Mucosa of descending colon (tissue), 3 donors: ENCODE measurements around the gene ITGA5. TPM values are rescaled to one million over a fixed set of nuclear protein-coding genes. Genes with fewer than 3 reads are reported as not detected.
A peak's percentile ranks its signal among the peaks of the same experiment; 100 is the strongest.

ENCODE experiments used
- ATAC-seq: fragments of 200-7000 bp; cut with Tn5 transposase; one replicate; pipeline ENCODE4 v1.9.1; 2020; ENCODE audit warnings: mild to moderate bottlenecking, moderate library complexity
- DNase-seq, 3 donors: peaks; one replicate each; pipeline ENCODE4 v3.0.0-alpha.2; 2020
- H3K36me3 ChIP-seq: fragments of 200-600 bp; one replicate; pipeline ENCODE4 v1.8.0; 2021; ENCODE audit warnings: low read depth, mild to moderate bottlenecking
- H3K4me1 ChIP-seq: fragments of 200-600 bp; one replicate; pipeline ENCODE4 v1.8.0; 2021; ENCODE audit warnings: low read depth, mild to moderate bottlenecking
- H3K4me3 ChIP-seq: fragments of 200-600 bp; one replicate; pipeline ENCODE4 v1.8.0; 2021; ENCODE audit warnings: mild to moderate bottlenecking
- H3K9me3 ChIP-seq: fragments of 200-600 bp; one replicate; pipeline ENCODE4 v1.8.0; 2021; ENCODE audit warnings: mild to moderate bottlenecking
- intact Hi-C, 2 donors: fragments of 100-400 bp; cut with DNase I in 1 of 2; cut with micrococcal nuclease in 1 of 2; formaldehyde crosslinking; loops; one replicate each; pipeline versions ENCODE4 v1.11.0 to v1.11.1; 2022; cut with DNase I, micrococcal nuclease
- total RNA-seq, 3 donors: library from RNA; stranded (reverse); fragmentation: NEBNext Ultra II Directional in 2 of 3; extraction: Animal tissue kit (Norgen Biotek cat#: 25700) in 2 of 3; gene quantifications; one replicate each; pipeline versions ENCODE4 v1.2.1 to v1.2.4, GENCODE V29; 2021 to 2023
- TF ChIP-seq, protein P1 (sequence below): fragments of 200-600 bp; IDR thresholded peaks from one replicate; pipeline ENCODE4 v1.8.0; 2022; ENCODE audit warnings: antibody characterized with exemption, mild to moderate bottlenecking
- donor health status: DM: no; HTN: no; CAD: no; lungs with moderate emphysema.
- donor health status: DM: no; HTN: no; CAD: no.
- donor health status: DM: no; HTN: yes; CAD: no.

The ITGA5 gene
- total RNA-seq, 3 donors from 2014 or later: 8.0 to 201 (median 61.8) TPM

DNA sequence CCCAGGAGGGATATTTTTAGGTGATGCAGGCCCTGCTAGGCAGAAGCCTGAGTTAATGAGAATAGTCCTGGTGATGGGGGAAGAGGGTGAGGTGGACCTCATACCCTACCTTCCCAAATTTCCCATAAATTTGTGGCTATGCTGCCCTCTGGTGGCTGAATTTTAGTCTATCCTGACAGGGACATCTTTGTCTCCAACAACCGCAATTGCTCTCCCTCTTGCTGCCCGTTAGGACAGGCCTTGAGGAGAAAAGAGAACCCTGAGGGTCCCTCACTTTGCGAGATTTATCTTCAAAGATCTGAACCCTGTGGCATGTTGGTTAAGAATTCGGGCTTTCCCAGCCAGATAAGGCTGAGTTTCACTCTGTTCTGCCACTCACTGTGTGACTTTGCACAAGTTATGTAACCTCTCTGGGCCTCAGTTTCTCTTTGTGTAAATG is 24.8 kb downstream of the ITGA5 start:
- H3K4me3 ChIP-seq: no peak overlapping the region
- no peaks in the 10 kb centered on the region for H3K9me3 ChIP-seq
- no peaks in the 10 kb centered on the region for H3K36me3 ChIP-seq
- H3K4me1 ChIP-seq: peaks cover 6% of the 10 kb centered on the region
- intact Hi-C loops: no loop called here
- TF ChIP-seq, protein P1, sequence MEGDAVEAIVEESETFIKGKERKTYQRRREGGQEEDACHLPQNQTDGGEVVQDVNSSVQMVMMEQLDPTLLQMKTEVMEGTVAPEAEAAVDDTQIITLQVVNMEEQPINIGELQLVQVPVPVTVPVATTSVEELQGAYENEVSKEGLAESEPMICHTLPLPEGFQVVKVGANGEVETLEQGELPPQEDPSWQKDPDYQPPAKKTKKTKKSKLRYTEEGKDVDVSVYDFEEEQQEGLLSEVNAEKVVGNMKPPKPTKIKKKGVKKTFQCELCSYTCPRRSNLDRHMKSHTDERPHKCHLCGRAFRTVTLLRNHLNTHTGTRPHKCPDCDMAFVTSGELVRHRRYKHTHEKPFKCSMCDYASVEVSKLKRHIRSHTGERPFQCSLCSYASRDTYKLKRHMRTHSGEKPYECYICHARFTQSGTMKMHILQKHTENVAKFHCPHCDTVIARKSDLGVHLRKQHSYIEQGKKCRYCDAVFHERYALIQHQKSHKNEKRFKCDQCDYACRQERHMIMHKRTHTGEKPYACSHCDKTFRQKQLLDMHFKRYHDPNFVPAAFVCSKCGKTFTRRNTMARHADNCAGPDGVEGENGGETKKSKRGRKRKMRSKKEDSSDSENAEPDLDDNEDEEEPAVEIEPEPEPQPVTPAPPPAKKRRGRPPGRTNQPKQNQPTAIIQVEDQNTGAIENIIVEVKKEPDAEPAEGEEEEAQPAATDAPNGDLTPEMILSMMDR: no peak
- DNase-seq: peak in 1 of 3 donors; percentile 82
- peak; percentile 23 for ATAC-seq

DNA sequence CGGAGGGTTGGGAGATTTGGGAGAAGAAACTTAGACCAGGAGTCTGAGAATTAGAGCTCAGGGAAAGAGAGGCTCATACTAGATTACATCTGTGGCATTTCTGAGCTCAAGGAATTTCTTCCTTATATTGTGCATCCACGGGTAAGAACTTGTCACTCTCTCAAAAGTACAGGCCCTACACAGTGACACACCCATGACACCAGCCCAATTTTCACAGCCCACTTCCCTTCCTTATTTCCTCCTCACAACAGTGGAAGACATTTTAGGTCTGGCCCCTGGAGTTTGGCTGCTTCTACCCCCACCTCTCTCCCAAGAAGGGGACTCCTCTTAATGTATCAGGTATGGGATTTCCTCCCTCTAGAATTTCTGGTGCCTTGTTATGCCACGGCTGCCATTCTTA is 25.3 kb downstream of the ITGA5 start:
- peaks cover 6% of the 10 kb centered on the region for H3K4me1 ChIP-seq
- ATAC-seq: no peak
- no peak overlapping the region for H3K4me3 ChIP-seq
- no peak for DNase-seq
- H3K36me3 ChIP-seq: no peaks in the 10 kb centered on the region
- intact Hi-C loops: no loop called here
- no peaks in the 10 kb centered on the region for H3K9me3 ChIP-seq
- TF ChIP-seq, protein P1: no peak

DNA sequence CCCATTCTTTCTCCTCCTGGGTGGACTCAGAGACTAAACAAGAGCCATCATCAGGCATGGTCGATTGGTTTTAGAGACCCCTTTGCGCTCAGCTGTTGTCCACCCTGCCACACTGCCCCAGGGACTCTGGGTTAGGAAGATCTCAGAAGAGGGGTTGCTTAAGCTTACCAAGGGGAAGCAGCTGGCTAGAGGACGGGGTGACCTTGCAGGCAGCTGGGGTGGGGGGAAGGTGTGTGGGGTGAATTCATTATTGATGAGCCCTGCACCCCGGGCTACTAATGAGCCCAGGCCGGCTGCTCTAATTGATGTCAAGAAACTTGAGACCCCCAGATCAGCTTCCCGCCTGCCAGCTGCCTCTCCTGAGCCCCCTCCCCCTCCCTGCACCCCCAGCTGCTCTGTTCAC is 25.9 kb downstream of the ITGA5 start:
- peaks cover 6% of the 10 kb centered on the region for H3K4me1 ChIP-seq
- H3K36me3 ChIP-seq: no peaks in the 10 kb centered on the region
- H3K9me3 ChIP-seq: no peaks in the 10 kb centered on the region
- H3K4me3 ChIP-seq: no peak overlapping the region
- DNase-seq (no peak), ATAC-seq (no peak)
- TF ChIP-seq, protein P1: no peak
- intact Hi-C loops: no loop called here

DNA sequence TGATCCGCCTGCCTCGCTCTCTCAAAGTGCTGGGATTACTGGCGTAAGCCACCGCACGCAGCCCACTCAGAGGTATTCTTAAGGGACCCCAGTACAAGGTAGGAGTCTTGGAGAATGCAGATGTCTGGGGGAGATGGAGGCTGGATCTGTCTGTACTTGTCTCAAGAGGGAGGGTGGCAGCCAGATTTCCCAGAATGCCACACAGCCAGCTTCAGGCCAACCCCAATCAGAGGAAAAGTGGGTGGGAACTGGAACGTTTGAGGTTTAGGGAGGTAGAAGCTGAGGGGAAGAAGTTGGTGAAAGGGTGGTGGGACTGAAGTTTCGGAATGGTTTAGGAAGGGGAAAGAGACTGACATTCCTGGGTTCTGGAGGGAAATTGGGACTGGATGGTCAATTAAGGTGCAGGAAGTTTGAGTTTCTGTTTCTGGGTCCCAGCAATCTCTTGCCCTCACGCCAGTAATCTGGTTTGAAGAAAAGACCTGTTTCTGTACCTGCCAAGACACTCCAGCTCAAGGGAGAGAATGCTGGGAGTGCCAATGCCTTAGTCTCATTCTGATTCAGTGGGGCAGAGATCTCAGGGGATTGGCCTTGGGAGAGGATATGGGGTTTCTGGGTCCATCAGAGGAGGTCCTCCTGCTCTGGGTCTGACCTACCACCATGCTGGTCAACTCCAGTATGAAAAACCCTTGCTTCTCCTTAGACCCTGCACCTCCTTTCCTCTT is 26.4 kb downstream of the ITGA5 start:
- Histone ChIP-seq H3K9me3 (no peaks in the 10 kb centered on the region), H3K36me3 (no peaks in the 10 kb centered on the region), H3K4me3 (no peak overlapping the region), H3K4me1 (peaks cover 6% of the 10 kb centered on the region)
- DNase-seq: no peak
- TF ChIP-seq, protein P1: no peak
- ATAC-seq: no peak
- intact Hi-C loops: no loop called here

DNA sequence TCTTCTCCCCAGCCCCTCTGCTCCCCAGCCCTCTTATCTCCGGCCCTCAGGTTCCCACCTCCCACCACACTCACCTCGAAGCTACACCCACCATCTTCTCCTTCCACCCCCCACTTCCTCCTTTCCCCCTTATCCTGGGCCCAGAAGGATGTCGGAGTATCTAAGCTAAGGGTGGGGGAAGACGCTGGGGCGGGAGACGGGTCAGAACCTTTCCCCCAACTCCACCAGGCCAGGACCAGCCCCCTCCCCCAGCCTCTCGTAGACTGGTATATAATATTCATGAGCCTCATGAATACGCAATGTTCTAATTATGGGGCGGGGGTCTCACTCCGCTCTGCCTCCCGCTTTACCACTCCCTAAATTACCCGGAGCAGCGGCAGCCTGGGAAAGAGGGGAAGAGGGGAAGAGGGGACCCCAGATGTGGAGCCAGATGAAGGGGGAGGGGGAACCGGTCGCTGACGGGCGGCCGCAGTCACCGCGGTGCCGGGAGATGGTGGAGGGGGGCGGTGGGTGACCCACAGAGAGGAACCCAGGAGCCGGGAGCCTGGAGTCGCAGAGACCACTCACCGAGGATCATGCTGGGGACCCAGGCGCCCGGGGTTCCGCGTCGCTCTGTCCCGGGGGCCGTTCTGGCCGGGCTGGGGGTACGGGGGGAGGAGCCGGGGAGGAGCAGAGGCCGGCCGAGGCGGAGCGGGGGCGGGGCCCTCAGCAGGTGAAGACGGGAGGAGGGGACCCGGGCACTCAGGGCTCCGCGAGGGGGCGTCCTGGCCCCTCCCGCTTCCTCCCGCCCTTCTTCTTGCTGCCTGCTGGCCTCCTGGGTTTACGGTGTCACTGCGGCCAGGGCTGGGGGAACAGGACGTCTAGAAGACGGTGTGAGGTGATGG is 28.2 kb downstream of the ITGA5 start:
- Histone ChIP-seq H3K4me3 (no peak overlapping the region), H3K9me3 (no peaks in the 10 kb centered on the region), H3K4me1 (peaks cover 6% of the 10 kb centered on the region), H3K36me3 (no peaks in the 10 kb centered on the region)
- DNase-seq: peak; percentile 56 to 74 (median 66)
- TF ChIP-seq, protein P1: no peak
- intact Hi-C loops: no loop called here
- peak; percentile 66 for ATAC-seq
